GM12878 (cell line): Measurements from ENCODE around the gene ADH1C.

ENCODE experiments used
- CEBPB ChIP-seq, 2 experiments: fragments of 150-350 bp in 1 of 2; IDR thresholded peaks; 2 replicates each; pipeline ENCODE4 v1.6.1; 2012 to 2014; ENCODE audit warnings: low read depth in 2 of 2, low read length in 2 of 2, borderline replicate concordance in 1 of 2, inconsistent platforms in 1 of 2
- CTCF ChIP-seq, 3 experiments: IDR thresholded peaks in 2 of 3; conservative IDR thresholded peaks in 1 of 3; 2 replicates each; pipeline ENCODE4 v1.5.1; 2011; ENCODE audit warnings: low read depth in 3 of 3, low read length in 3 of 3, mild to moderate bottlenecking in 3 of 3, control low read depth in 2 of 3, moderate library complexity in 2 of 3, inconsistent platforms in 1 of 3, mixed read lengths in 1 of 3; ENCODE audit not compliant: control insufficient read depth in 2 of 3, insufficient read depth in 1 of 3; ENCODE audit errors: extremely low read depth in 1 of 3
- E2F4 ChIP-seq: IDR thresholded peaks from 2 replicates; pipeline ENCODE4 v1.6.1; 2012; ENCODE audit warnings: low read depth, low read length, improper control_type of control experiment
- E2F8 ChIP-seq: fragments of 450-650 bp; IDR thresholded peaks from 2 replicates; pipeline ENCODE4 v1.6.1; 2018; ENCODE audit warnings: mild to moderate bottlenecking, low read depth, moderate library complexity; ENCODE audit not compliant: partially characterized antibody
- ESRRA ChIP-seq: IDR thresholded peaks from 2 replicates; pipeline ENCODE4 v1.6.1; 2012; ENCODE audit warnings: mild to moderate bottlenecking, low read length, improper control_type of control experiment
- HDGF ChIP-seq: fragments of 450-650 bp; IDR thresholded peaks from 2 replicates; pipeline ENCODE4 v1.6.1; 2016; ENCODE audit warnings: antibody characterized with exemption
- MLLT1 ChIP-seq: fragments of 450-650 bp; IDR thresholded peaks from 2 replicates; pipeline ENCODE4 v1.6.1; 2016; ENCODE audit warnings: mild to moderate bottlenecking
- POLR2A ChIP-seq: IDR thresholded peaks from 2 replicates; pipeline ENCODE4 v1.6.1; 2011; ENCODE audit warnings: low read depth, mild to moderate bottlenecking, low read length
- REST ChIP-seq: IDR thresholded peaks from 2 replicates; pipeline ENCODE4 v1.6.1; 2012; ENCODE audit warnings: mild to moderate bottlenecking, low read depth, low read length
- SREBF2 ChIP-seq: IDR thresholded peaks from 2 replicates; pipeline ENCODE4 v1.6.1; 2012; ENCODE audit warnings: mild to moderate bottlenecking, low read length
- SUPT20H ChIP-seq: IDR thresholded peaks from 2 replicates; pipeline ENCODE4 v1.6.1; 2011; ENCODE audit warnings: low read depth, mild to moderate bottlenecking, low read length, moderate library complexity, borderline replicate concordance; ENCODE audit not compliant: control insufficient read depth
- SUZ12 ChIP-seq: fragments of 200-600 bp; sonication (generic); IDR thresholded peaks from one replicate; pipeline ENCODE4 v1.6.1; 2018; ENCODE audit warnings: antibody characterized with exemption, mild to moderate bottlenecking; ENCODE audit not compliant: unreplicated experiment
- YY1 ChIP-seq: IDR thresholded peaks from 2 replicates; pipeline ENCODE4 v1.6.1; 2011; ENCODE audit warnings: low read depth, mild to moderate bottlenecking, low read length

GRCh38 chr4:99324361-99324760 is 28.2 kb downstream of the ADH1C start:
- TF ChIP-seq SREBF2, result no peak
- TF ChIP-seq E2F8, result no peak
- TF ChIP-seq POLR2A, result no peak
- no peak for TF ChIP-seq HDGF
- TF ChIP-seq CTCF (IDR thresholded peaks at IDR 0.05 in 2 of 3, conservative IDR thresholded peaks at IDR 0.05 in 1 of 3; ENCODE audit: control insufficient read depth in 2 of 3, extremely low read depth in 1 of 3, insufficient read depth in 1 of 3, low read depth in 3 of 3, low read length in 3 of 3), result no peak
- no peak for TF ChIP-seq SUZ12
- no peak for TF ChIP-seq CEBPB (IDR thresholded peaks at IDR 0.05; ENCODE audit: borderline replicate concordance in 1 of 2, low read depth in 2 of 2, low read length in 2 of 2)
- TF ChIP-seq REST, result no peak
- TF ChIP-seq ESRRA, result no peak
- TF ChIP-seq E2F4, result no peak
- TF ChIP-seq YY1, result no peak
- TF ChIP-seq SUPT20H, result no peak
- TF ChIP-seq MLLT1, result no peak
